ENCODE data around the gene GNB4. TPM values are rescaled to one million over a fixed set of nuclear protein-coding genes. Genes with fewer than 3 reads are reported as not detected.

GNB4 gene
- total RNA-seq, 2 experiments from 2014 or later = 0.41 to 0.56 TPM

GRCh38 chr3:179428876-179429548, 22.3 kb downstream of the GNB4 start:
- H3K27ac ChIP-seq (ENCODE audit: low read depth in 1 of 2, low read length in 2 of 2) = no peak overlapping the region
- no peak for TF ChIP-seq CTCF (IDR thresholded peaks at IDR 0.05)
- ChIA-PET CTCF (no interaction called here), POLR2A (no interaction called here)
- no peak overlapping the region for H3K4me3 Mint-ChIP-seq
- H3K9me3 ChIP-seq (ENCODE audit: control insufficient read depth in 1 of 2, insufficient read depth in 1 of 2, low read length in 2 of 2) = no peaks in the 10 kb centered on the region
- DNase-seq (no peak), ATAC-seq (ENCODE audit: poor library complexity) (no peak)
- H3K27ac Mint-ChIP-seq = no peak overlapping the region
- peaks cover 16% of the 10 kb centered on the region for H3K27me3 Mint-ChIP-seq
- no peaks in the 10 kb centered on the region for H3K4me1 Mint-ChIP-seq (ENCODE audit: low read depth)
- no peaks in the 10 kb centered on the region for H3K9me3 Mint-ChIP-seq
- intact Hi-C loops (cut with DNase I, micrococcal nuclease) = no loop called here
- no peaks in the 10 kb centered on the region for H3K36me3 ChIP-seq (ENCODE audit: insufficient read depth, low read length)
- H3K4me3 ChIP-seq (ENCODE audit: low read length) = no peak overlapping the region
- H3K4me1 ChIP-seq (ENCODE audit: insufficient read depth, low read length) = no peaks in the 10 kb centered on the region
- no peaks in the 10 kb centered on the region for H3K27me3 ChIP-seq (ENCODE audit: control insufficient read depth in 1 of 2, insufficient read depth in 2 of 2, low read length in 2 of 2)
- H3K36me3 Mint-ChIP-seq (ENCODE audit: low read depth) = no peaks in the 10 kb centered on the region

- TF ChIP-seq CTCF (IDR thresholded peaks at IDR 0.05) = no peak
- DNase-seq (no peak), ATAC-seq (ENCODE audit: poor library complexity) (no peak)
- Histone ChIP-seq H3K27ac (ENCODE audit: low read depth in 1 of 2, low read length in 2 of 2) (no peak overlapping the region), H3K27me3 (ENCODE audit: control insufficient read depth in 1 of 2, insufficient read depth in 2 of 2, low read length in 2 of 2) (no peaks in the 10 kb centered on the region), H3K4me1 (ENCODE audit: insufficient read depth, low read length) (no peaks in the 10 kb centered on the region), H3K4me3 (ENCODE audit: low read length) (no peak overlapping the region), H3K36me3 (ENCODE audit: insufficient read depth, low read length) (no peaks in the 10 kb centered on the region), H3K9me3 (ENCODE audit: control insufficient read depth in 1 of 2, insufficient read depth in 1 of 2, low read length in 2 of 2) (no peaks in the 10 kb centered on the region)
- Mint-ChIP-seq H3K27me3 (peaks cover 10% of the 10 kb centered on the region), H3K27ac (no peak overlapping the region), H3K9me3 (no peaks in the 10 kb centered on the region), H3K4me1 (ENCODE audit: low read depth) (no peaks in the 10 kb centered on the region), H3K36me3 (ENCODE audit: low read depth) (no peaks in the 10 kb centered on the region), H3K4me3 (no peak overlapping the region)
- intact Hi-C loops (cut with DNase I, micrococcal nuclease) = no loop called here
- ChIA-PET CTCF (no interaction called here), POLR2A (no interaction called here)
Observed at GRCh38 chr3:179425075-179425474, 26.2 kb downstream of the GNB4 start.

GRCh38 chr3:179421500-179421899, 29.8 kb downstream of the GNB4 start:
- Mint-ChIP-seq H3K4me1 (ENCODE audit: low read depth) (no peaks in the 10 kb centered on the region), H3K36me3 (ENCODE audit: low read depth) (no peaks in the 10 kb centered on the region), H3K9me3 (no peaks in the 10 kb centered on the region), H3K4me3 (no peak overlapping the region), H3K27me3 (no peaks in the 10 kb centered on the region), H3K27ac (no peak overlapping the region)
- Histone ChIP-seq H3K27me3 (ENCODE audit: control insufficient read depth in 1 of 2, insufficient read depth in 2 of 2, low read length in 2 of 2) (no peaks in the 10 kb centered on the region), H3K27ac (ENCODE audit: low read depth in 1 of 2, low read length in 2 of 2) (no peak overlapping the region), H3K4me3 (ENCODE audit: low read length) (no peak overlapping the region), H3K36me3 (ENCODE audit: insufficient read depth, low read length) (no peaks in the 10 kb centered on the region), H3K9me3 (ENCODE audit: control insufficient read depth in 1 of 2, insufficient read depth in 1 of 2, low read length in 2 of 2) (no peaks in the 10 kb centered on the region), H3K4me1 (ENCODE audit: insufficient read depth, low read length) (no peaks in the 10 kb centered on the region)
- no peak for ATAC-seq (ENCODE audit: poor library complexity)
- no peak for DNase-seq
- POLR2A ChIA-PET = no interaction called here
- CTCF ChIA-PET = no interaction called here
- TF ChIP-seq CTCF (IDR thresholded peaks at IDR 0.05) = no peak
- intact Hi-C loops (cut with DNase I, micrococcal nuclease) = no loop called here
